ENCODE data around the gene TBC1D22A. TPM values are rescaled to one million over a fixed set of nuclear protein-coding genes. Genes with fewer than 3 reads are reported as not detected.

The TBC1D22A gene
- polyA plus RNA-seq, 1 of the 3 experiments (the other 2 are of a cell fraction): 16.5 TPM

GRCh38 chr22:47067911-47068625, 305.6 kb downstream of the TBC1D22A start:
- H3K4me2 ChIP-seq: no peak overlapping the region
- no peaks in the 10 kb centered on the region for H3K9me3 ChIP-seq
- no peaks in the 10 kb centered on the region for H3F3A ChIP-seq (replicated peaks; ENCODE audit: insufficient read depth)
- no peaks in the 10 kb centered on the region for H3K9me2 ChIP-seq
- H3K4me3 ChIP-seq (ENCODE audit: low read depth in 2 of 2, low read length in 1 of 2): no peak overlapping the region
- H4K20me1 ChIP-seq (ENCODE audit: insufficient read depth): no peaks in the 10 kb centered on the region
- no peak overlapping the region for H2AFZ ChIP-seq (ENCODE audit: low read depth)
- H3K27me3 ChIP-seq (ENCODE audit: insufficient read depth): no peaks in the 10 kb centered on the region
- H3K27ac ChIP-seq (ENCODE audit: low read depth in 2 of 2, low read length in 1 of 2): no peak overlapping the region
- H3K79me2 ChIP-seq (ENCODE audit: insufficient read depth): no peaks in the 10 kb centered on the region
- H3K36me3 ChIP-seq (replicated peaks in 1 of 2; ENCODE audit: control insufficient read depth in 1 of 2, insufficient read depth in 2 of 2, low read length in 1 of 2): no peaks in the 10 kb centered on the region
- no peak overlapping the region for H3K9ac ChIP-seq
- no peak for DNase-seq
- TF ChIP-seq TEAD4 (IDR thresholded peaks at IDR 0.05; ENCODE audit: borderline replicate concordance, insufficient read depth) (no peak), FOXJ3 (CRISPR knock-in tag; IDR thresholded peaks at IDR 0.05) (no peak), SMC3 (IDR thresholded peaks at IDR 0.05; ENCODE audit: low read depth, low read length) (no peak), RFX5 (IDR thresholded peaks at IDR 0.05; ENCODE audit: low read length) (no peak), REST (IDR thresholded peaks at IDR 0.05; ENCODE audit: low read depth, low read length) (no peak), MAX (IDR thresholded peaks at IDR 0.05; ENCODE audit: low read depth) (no peak), CHD2 (IDR thresholded peaks at IDR 0.05; ENCODE audit: low read length, partially characterized antibody) (no peak), TAF1 (IDR thresholded peaks at IDR 0.05; ENCODE audit: borderline replicate concordance, low read depth, low read length) (no peak), TCF12 (IDR thresholded peaks at IDR 0.05) (no peak), RCOR1 (IDR thresholded peaks at IDR 0.05; ENCODE audit: low read length) (no peak), NFIC (IDR thresholded peaks at IDR 0.05; ENCODE audit: borderline replicate concordance) (no peak), GATA2 (CRISPR knock-in tag; IDR thresholded peaks at IDR 0.05) (no peak), ELF1 (IDR thresholded peaks at IDR 0.05) (no peak)
- WGBS (ENCODE audit: low lambda C conversion rate): 85% methylated on average over 9 of the region's 14 CpGs
- H3K4me1 ChIP-seq (ENCODE audit: control insufficient read depth in 1 of 2, insufficient read depth in 2 of 2, low read depth in 1 of 2, low read length in 1 of 2): no peaks in the 10 kb centered on the region; a peak in 1 of 4 replicates
- ChIA-PET POLR2A (no interaction called here), CTCF (no interaction called here)

GRCh38 chr22:47068626-47068996, 306.2 kb downstream of the TBC1D22A start:
- no peak for DNase-seq
- Histone ChIP-seq H3K4me1 (ENCODE audit: control insufficient read depth in 1 of 2, insufficient read depth in 2 of 2, low read depth in 1 of 2, low read length in 1 of 2) (no peaks in the 10 kb centered on the region; a peak in 1 of 4 replicates), H3K4me2 (no peak overlapping the region), H3K36me3 (replicated peaks in 1 of 2; ENCODE audit: control insufficient read depth in 1 of 2, insufficient read depth in 2 of 2, low read length in 1 of 2) (no peaks in the 10 kb centered on the region), H3K9me2 (no peaks in the 10 kb centered on the region), H4K20me1 (ENCODE audit: insufficient read depth) (no peaks in the 10 kb centered on the region), H2AFZ (ENCODE audit: low read depth) (no peak overlapping the region), H3F3A (replicated peaks; ENCODE audit: insufficient read depth) (no peaks in the 10 kb centered on the region), H3K27me3 (ENCODE audit: insufficient read depth) (no peaks in the 10 kb centered on the region), H3K4me3 (ENCODE audit: low read depth in 2 of 2, low read length in 1 of 2) (no peak overlapping the region), H3K27ac (ENCODE audit: low read depth in 2 of 2, low read length in 1 of 2) (no peak overlapping the region), H3K79me2 (ENCODE audit: insufficient read depth) (no peaks in the 10 kb centered on the region), H3K9ac (no peak overlapping the region), H3K9me3 (no peaks in the 10 kb centered on the region)
- ChIA-PET CTCF (no interaction called here), POLR2A (no interaction called here)
- 95% methylated on average over 5 of the region's 5 CpGs for WGBS (ENCODE audit: low lambda C conversion rate)
- TF ChIP-seq USF2 (IDR thresholded peaks at IDR 0.05; ENCODE audit: borderline replicate concordance, low read depth, low read length): no peak
- no peak for TF ChIP-seq JUND (IDR thresholded peaks at IDR 0.05)
- no peak for TF ChIP-seq USF1 (IDR thresholded peaks at IDR 0.05; ENCODE audit: borderline replicate concordance, low read depth)
- no peak for TF ChIP-seq POLR2AphosphoS5 (IDR thresholded peaks at IDR 0.05; ENCODE audit: low read depth, low read length)
- TF ChIP-seq TEAD4 (IDR thresholded peaks at IDR 0.05; ENCODE audit: borderline replicate concordance, insufficient read depth): no peak
- no peak for TF ChIP-seq MXI1 (IDR thresholded peaks at IDR 0.05; ENCODE audit: low read depth, low read length)
- no peak for TF ChIP-seq EZH2phosphoT487 (IDR thresholded peaks at IDR 0.05; ENCODE audit: borderline replicate concordance, low read depth)
- TF ChIP-seq CHD2 (IDR thresholded peaks at IDR 0.05; ENCODE audit: low read length, partially characterized antibody): no peak
- no peak for TF ChIP-seq TCF12 (IDR thresholded peaks at IDR 0.05)
- no peak for TF ChIP-seq GABPA (IDR thresholded peaks at IDR 0.05; ENCODE audit: low read depth)
- TF ChIP-seq GATA2 (CRISPR knock-in tag; IDR thresholded peaks at IDR 0.05): no peak
- no peak for TF ChIP-seq PBX3 (IDR thresholded peaks at IDR 0.05)
